ENCODE measurements around the gene KCNC1.

KCNC1 gene

DNA sequence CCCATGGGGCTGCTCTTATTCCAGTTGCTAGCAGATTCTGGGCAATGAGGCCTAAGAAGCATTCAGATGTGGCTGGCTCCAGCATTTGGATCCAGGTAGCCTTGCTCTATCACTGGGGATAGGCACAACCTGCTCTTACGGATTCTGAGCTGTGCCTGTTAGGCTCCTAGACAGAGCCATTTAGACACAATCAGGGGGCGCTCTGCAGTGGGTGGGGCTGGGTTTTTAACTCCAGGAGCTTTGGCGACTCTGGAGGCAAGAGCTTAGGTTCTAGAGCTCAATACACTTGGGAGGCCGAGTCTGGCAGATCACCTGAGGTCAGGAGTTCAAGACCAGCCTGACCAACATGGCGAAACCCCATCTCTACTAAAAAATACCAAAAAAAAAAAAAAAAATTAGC lies 32.0 kb downstream of the KCNC1 start:
- H3K4me3 ChIP-seq (ENCODE audit: low read depth, low read length), result no peak overlapping the region

DNA sequence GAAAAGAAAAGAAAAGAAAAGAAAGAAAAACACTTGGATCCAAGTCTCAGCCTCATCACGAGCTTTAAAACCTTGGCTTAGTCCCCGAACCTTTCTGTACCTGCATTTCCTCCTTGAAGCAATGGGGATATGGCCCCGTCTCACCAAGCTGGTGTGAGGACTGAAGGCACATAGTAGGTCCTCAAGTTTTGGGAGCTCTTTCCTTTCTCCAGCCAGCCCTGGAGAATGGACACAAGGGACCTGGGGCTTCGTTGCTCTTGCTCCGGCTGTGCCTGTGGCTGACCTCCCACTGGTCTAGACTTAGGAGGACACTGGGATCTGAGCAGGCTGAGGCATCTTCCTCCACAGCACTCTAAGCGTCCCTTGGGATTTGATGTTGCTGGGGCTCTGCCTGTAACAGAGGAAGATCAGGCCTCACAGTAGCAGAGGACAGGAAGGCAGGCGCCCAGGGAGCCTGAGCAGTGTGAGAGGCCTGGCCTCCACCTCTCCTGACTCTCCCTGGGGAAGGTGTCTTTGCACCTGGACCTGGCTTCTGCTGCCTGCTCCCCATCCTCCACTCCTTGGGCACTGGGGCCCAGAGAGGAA lies 32.8 kb downstream of the KCNC1 start:
- H3K27ac ChIP-seq, result no peak overlapping the region
- peaks cover 2% of the 10 kb centered on the region for H3K79me2 ChIP-seq
- H2AFZ ChIP-seq, result no peak overlapping the region
- H3K9me3 ChIP-seq (ENCODE audit: control insufficient read depth, low read length), result no peaks in the 10 kb centered on the region
- no peaks in the 10 kb centered on the region for H3K27me3 ChIP-seq (ENCODE audit: control insufficient read depth, insufficient read depth, low read length)
- TF ChIP-seq, protein P1, sequence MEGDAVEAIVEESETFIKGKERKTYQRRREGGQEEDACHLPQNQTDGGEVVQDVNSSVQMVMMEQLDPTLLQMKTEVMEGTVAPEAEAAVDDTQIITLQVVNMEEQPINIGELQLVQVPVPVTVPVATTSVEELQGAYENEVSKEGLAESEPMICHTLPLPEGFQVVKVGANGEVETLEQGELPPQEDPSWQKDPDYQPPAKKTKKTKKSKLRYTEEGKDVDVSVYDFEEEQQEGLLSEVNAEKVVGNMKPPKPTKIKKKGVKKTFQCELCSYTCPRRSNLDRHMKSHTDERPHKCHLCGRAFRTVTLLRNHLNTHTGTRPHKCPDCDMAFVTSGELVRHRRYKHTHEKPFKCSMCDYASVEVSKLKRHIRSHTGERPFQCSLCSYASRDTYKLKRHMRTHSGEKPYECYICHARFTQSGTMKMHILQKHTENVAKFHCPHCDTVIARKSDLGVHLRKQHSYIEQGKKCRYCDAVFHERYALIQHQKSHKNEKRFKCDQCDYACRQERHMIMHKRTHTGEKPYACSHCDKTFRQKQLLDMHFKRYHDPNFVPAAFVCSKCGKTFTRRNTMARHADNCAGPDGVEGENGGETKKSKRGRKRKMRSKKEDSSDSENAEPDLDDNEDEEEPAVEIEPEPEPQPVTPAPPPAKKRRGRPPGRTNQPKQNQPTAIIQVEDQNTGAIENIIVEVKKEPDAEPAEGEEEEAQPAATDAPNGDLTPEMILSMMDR (IDR thresholded peaks at IDR 0.05), result no peak
- no peaks in the 10 kb centered on the region for H3K4me1 ChIP-seq
- H3K4me3 ChIP-seq (ENCODE audit: low read depth, low read length), result no peak overlapping the region
- H3K9ac ChIP-seq, result no peak overlapping the region
- H3K4me2 ChIP-seq (ENCODE audit: low read length), result no peak overlapping the region
- H3K36me3 ChIP-seq (ENCODE audit: control insufficient read depth, insufficient read depth, low read length), result no peaks in the 10 kb centered on the region

More for the DNA sequence above, 32.0 kb downstream of the KCNC1 start:
- H3K27ac ChIP-seq, result no peak overlapping the region
- TF ChIP-seq, protein P1 (IDR thresholded peaks at IDR 0.05), result no peak
- H3K36me3 ChIP-seq (ENCODE audit: control insufficient read depth, insufficient read depth, low read length), result no peaks in the 10 kb centered on the region
- no peak overlapping the region for H2AFZ ChIP-seq
- H3K4me1 ChIP-seq, result no peaks in the 10 kb centered on the region
- no peaks in the 10 kb centered on the region for H3K27me3 ChIP-seq (ENCODE audit: control insufficient read depth, insufficient read depth, low read length)
- no peaks in the 10 kb centered on the region for H3K9me3 ChIP-seq (ENCODE audit: control insufficient read depth, low read length)
- no peak overlapping the region for H3K4me2 ChIP-seq (ENCODE audit: low read length)
- peaks cover 2% of the 10 kb centered on the region for H3K79me2 ChIP-seq
- H3K9ac ChIP-seq, result no peak overlapping the region

DNA sequence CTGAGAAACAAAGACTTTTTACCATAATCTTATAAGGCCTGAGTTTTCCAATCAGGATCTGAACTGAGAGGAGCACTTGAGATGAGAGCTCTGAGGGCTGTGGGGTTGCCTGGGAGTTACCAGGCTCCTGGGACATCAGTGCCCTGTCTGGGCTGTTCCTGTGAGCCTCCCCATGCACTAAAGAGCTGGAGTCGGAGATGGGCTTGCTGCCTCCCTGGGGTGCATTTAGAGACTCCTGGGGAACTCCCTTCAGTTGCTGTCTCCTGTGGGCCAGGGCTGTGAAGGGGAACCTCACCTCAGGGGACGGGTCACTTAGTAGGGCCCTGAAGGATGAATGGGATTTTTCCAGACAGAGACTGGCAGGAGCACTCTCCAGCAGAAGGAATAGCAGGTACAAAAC lies 33.3 kb downstream of the KCNC1 start:
- H3K27me3 ChIP-seq (ENCODE audit: control insufficient read depth, insufficient read depth, low read length), result no peaks in the 10 kb centered on the region
- no peaks in the 10 kb centered on the region for H3K36me3 ChIP-seq (ENCODE audit: control insufficient read depth, insufficient read depth, low read length)
- TF ChIP-seq, protein P1 (IDR thresholded peaks at IDR 0.05), result no peak
- no peak overlapping the region for H2AFZ ChIP-seq
- H3K27ac ChIP-seq, result no peak overlapping the region
- H3K4me2 ChIP-seq (ENCODE audit: low read length), result no peak overlapping the region
- no peak overlapping the region for H3K9ac ChIP-seq
- peaks cover 2% of the 10 kb centered on the region for H3K79me2 ChIP-seq
- no peaks in the 10 kb centered on the region for H3K4me1 ChIP-seq
- H3K9me3 ChIP-seq (ENCODE audit: control insufficient read depth, low read length), result no peaks in the 10 kb centered on the region
- H3K4me3 ChIP-seq (ENCODE audit: low read depth, low read length), result no peak overlapping the region

DNA sequence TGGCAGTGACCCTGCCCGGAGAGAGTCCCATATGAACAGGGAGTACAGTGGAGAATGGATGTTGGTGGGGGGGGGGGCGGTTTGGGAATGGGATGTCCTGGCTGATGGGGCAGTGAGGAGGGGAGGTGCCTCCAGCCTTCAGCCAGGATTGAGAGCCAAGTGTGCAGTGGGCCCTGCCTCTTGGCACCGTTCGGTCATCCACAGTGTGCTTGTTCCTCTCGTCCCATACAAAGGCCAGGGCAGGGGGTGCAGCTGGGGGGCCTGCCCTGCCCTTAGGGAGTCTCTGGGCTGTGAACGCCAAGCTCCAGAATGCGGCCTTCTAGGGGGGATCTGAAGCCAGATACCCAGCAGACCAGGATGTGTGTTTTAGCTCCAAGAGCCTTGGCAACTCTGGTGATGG lies 34.0 kb downstream of the KCNC1 start:
- Histone ChIP-seq H3K4me1 (no peaks in the 10 kb centered on the region), H3K9me3 (ENCODE audit: control insufficient read depth, low read length) (no peaks in the 10 kb centered on the region), H2AFZ (no peak overlapping the region), H3K27me3 (ENCODE audit: control insufficient read depth, insufficient read depth, low read length) (no peaks in the 10 kb centered on the region), H3K4me3 (ENCODE audit: low read depth, low read length) (no peak overlapping the region), H3K36me3 (ENCODE audit: control insufficient read depth, insufficient read depth, low read length) (no peaks in the 10 kb centered on the region), H3K9ac (no peak overlapping the region), H3K27ac (no peak overlapping the region), H3K4me2 (ENCODE audit: low read length) (no peak overlapping the region), H3K79me2 (peaks cover 2% of the 10 kb centered on the region)
- TF ChIP-seq, protein P1 (IDR thresholded peaks at IDR 0.05), result no peak

DNA sequence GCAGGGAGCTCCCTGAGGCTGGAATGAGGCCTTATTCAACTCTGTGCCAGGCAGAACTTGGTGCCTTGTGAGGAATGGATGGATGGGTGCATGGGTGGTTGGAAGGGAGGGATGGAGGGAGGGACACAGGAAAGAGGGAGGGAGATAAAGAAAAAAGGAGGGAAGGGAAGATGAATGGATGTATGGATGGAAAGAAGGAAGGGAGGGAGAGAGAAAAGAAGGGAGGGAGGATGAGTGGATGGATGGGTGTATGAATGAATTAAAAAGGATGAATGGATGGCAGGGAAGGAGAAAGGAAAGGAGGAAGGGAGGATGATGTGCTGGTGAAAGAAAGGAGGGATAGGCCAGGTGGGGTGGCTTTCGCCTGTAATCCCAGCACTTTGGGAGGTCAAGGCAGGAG lies 34.6 kb downstream of the KCNC1 start:
- Histone ChIP-seq H3K36me3 (ENCODE audit: control insufficient read depth, insufficient read depth, low read length) (no peaks in the 10 kb centered on the region), H3K27ac (no peak overlapping the region), H3K9ac (no peak overlapping the region), H3K9me3 (ENCODE audit: control insufficient read depth, low read length) (no peaks in the 10 kb centered on the region), H2AFZ (no peak overlapping the region), H3K4me3 (ENCODE audit: low read depth, low read length) (no peak overlapping the region), H3K4me1 (no peaks in the 10 kb centered on the region), H3K4me2 (ENCODE audit: low read length) (no peak overlapping the region), H3K79me2 (peaks cover 2% of the 10 kb centered on the region), H3K27me3 (ENCODE audit: control insufficient read depth, insufficient read depth, low read length) (no peaks in the 10 kb centered on the region)
- TF ChIP-seq, protein P1 (IDR thresholded peaks at IDR 0.05), result no peak
